Daoy (cell line): ENCODE measurements around the gene LRRC3B. TPM values are rescaled to one million over a fixed set of nuclear protein-coding genes. Genes with fewer than 3 reads are reported as not detected.
"Not testable (repeated sequence)": the region's sequence is repeated elsewhere in the genome, so short reads cannot be mapped to it uniquely, and the experiment has no call there.

ENCODE experiments used
- DNase-seq: peaks from one replicate; pipeline ENCODE4 v3.0.0-alpha.2; 2015; ENCODE audit warnings: low read depth
- total RNA-seq: library from RNA; depleted of rRNA; stranded (reverse); fragments of >200 nt; shearing (Covaris generic); gene quantifications from 2 replicates; pipeline ENCODE4 v1.2.3, GENCODE V29; 2014; rRNA removed

Gene LRRC3B
- not detected in 2 replicates for total RNA-seq

- no peak for DNase-seq
Measured at GRCh38 chr3:26622621-26623418, at the start of gene LRRC3B. Gene LRRC3B, plus strand, starts transcription at chr3:26622772. Its CDS starts 86,901 bp downstream, at chr3:26709673.

GRCh38 chr3:26574766-26575165 lies 47.8 kb upstream of the LRRC3B start:
- DNase-seq, result no peak

- DNase-seq, result no peak
Measured at GRCh38 chr3:26579116-26579515, 43.5 kb upstream of the LRRC3B start.

- no peak for DNase-seq
Measured at GRCh38 chr3:26587571-26587970, 35.0 kb upstream of the LRRC3B start.

GRCh38 chr3:26588931-26589330 lies 33.6 kb upstream of the LRRC3B start:
- no peak for DNase-seq

GRCh38 chr3:26589678-26590077 lies 32.9 kb upstream of the LRRC3B start:
- DNase-seq, result no peak

GRCh38 chr3:26590919-26591484 lies 31.6 kb upstream of the LRRC3B start:
- no peak for DNase-seq

GRCh38 chr3:26591926-26592325 lies 30.6 kb upstream of the LRRC3B start:
- DNase-seq, result no peak

- no peak for DNase-seq
Measured at GRCh38 chr3:26592451-26592850, 30.1 kb upstream of the LRRC3B start.

GRCh38 chr3:26596335-26596734 lies 26.2 kb upstream of the LRRC3B start:
- DNase-seq, result no peak

- DNase-seq, result not testable (repeated sequence)
Measured at GRCh38 chr3:26603311-26603710, 19.3 kb upstream of the LRRC3B start.

- DNase-seq, result not testable (repeated sequence)
Measured at GRCh38 chr3:26603771-26604170, 18.8 kb upstream of the LRRC3B start.

- DNase-seq, result no peak
Measured at GRCh38 chr3:26614006-26614685, 8.4 kb upstream of the LRRC3B start.

GRCh38 chr3:26621176-26621575 lies 1.4 kb upstream of the LRRC3B start:
- no peak for DNase-seq

- DNase-seq, result no peak
Measured at GRCh38 chr3:26621906-26622620, 509 bp upstream of the LRRC3B start.

GRCh38 chr3:26623419-26624208 lies 1.0 kb downstream of the LRRC3B start:
- no peak for DNase-seq

GRCh38 chr3:26624209-26624765 lies 1.7 kb downstream of the LRRC3B start:
- DNase-seq, result no peak

GRCh38 chr3:26625187-26625586 lies 2.6 kb downstream of the LRRC3B start:
- no peak for DNase-seq

GRCh38 chr3:26627080-26627479 lies 4.5 kb downstream of the LRRC3B start:
- DNase-seq, result no peak

GRCh38 chr3:26628915-26629314 lies 6.3 kb downstream of the LRRC3B start:
- DNase-seq, result no peak
